Measurements from ENCODE around the gene USP13. TPM values are rescaled to one million over a fixed set of nuclear protein-coding genes. Genes with fewer than 3 reads are reported as not detected.

USP13 gene
- total RNA-seq, 2 experiments from 2014 or later = 12.0 to 12.1 TPM

- intact Hi-C loops (cut with micrococcal nuclease) = loop anchor here (5.0 kb wide), 1 partner anchor 181 kb away; no protein-coding TSS in a partner anchor
- H3K4me3 Mint-ChIP-seq = no peak overlapping the region
- H3K9me3 Mint-ChIP-seq = no peaks in the 10 kb centered on the region
- no peaks in the 10 kb centered on the region for H3K27me3 Mint-ChIP-seq (ENCODE audit: low read depth)
- CTCF ChIA-PET = no interaction called here
- H3K27ac Mint-ChIP-seq = no peak overlapping the region
- H3K36me3 Mint-ChIP-seq (ENCODE audit: low read depth) = no peaks in the 10 kb centered on the region
- no peaks in the 10 kb centered on the region for H3K4me1 Mint-ChIP-seq (ENCODE audit: low read depth)
- no peak for DNase-seq
These were observed 175.9 kb downstream of the USP13 start for GRCh38 chr3:179828738-179829137.

- H3K27me3 Mint-ChIP-seq (ENCODE audit: low read depth) = no peaks in the 10 kb centered on the region
- no peaks in the 10 kb centered on the region for H3K4me1 Mint-ChIP-seq (ENCODE audit: low read depth)
- intact Hi-C loops (cut with micrococcal nuclease) = loop anchor here (5.0 kb wide), 1 partner anchor 182 kb away; no protein-coding TSS in a partner anchor
- H3K9me3 Mint-ChIP-seq = no peaks in the 10 kb centered on the region
- no peak for DNase-seq
- no peak overlapping the region for H3K4me3 Mint-ChIP-seq
- H3K36me3 Mint-ChIP-seq (ENCODE audit: low read depth) = no peaks in the 10 kb centered on the region
- CTCF ChIA-PET = no interaction called here
- H3K27ac Mint-ChIP-seq = no peak overlapping the region
These were observed 176.6 kb downstream of the USP13 start for GRCh38 chr3:179829401-179829800.

- intact Hi-C loops (cut with micrococcal nuclease) = no loop called here
- no peak for DNase-seq
- H3K36me3 Mint-ChIP-seq (ENCODE audit: low read depth) = no peaks in the 10 kb centered on the region
- no peaks in the 10 kb centered on the region for H3K27me3 Mint-ChIP-seq (ENCODE audit: low read depth)
- no peak overlapping the region for H3K27ac Mint-ChIP-seq
- no peaks in the 10 kb centered on the region for H3K9me3 Mint-ChIP-seq
- no peaks in the 10 kb centered on the region for H3K4me1 Mint-ChIP-seq (ENCODE audit: low read depth)
- CTCF ChIA-PET = no interaction called here
- H3K4me3 Mint-ChIP-seq = no peak overlapping the region
These were observed 179.6 kb downstream of the USP13 start for GRCh38 chr3:179832333-179832854.

DNA sequence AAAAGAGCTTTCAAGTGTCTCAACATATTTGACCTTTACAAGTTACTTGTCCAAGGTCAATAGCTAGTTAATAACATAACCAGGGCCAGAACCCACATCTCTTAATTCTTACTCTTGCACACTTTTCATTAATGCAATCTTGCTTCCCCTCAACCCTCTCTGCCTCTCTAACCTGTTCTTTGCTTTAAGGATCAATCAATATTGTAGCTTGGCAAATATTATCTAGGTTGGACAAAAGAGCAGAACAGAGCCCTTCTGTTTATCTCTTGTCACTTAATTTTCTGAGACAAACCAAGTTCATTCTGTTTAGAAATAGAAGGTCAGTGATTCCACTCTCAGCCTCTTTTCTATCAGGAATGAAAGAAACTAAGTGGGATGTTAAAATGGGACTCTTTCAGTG lies 180.5 kb downstream of the USP13 start:
- Mint-ChIP-seq H3K4me1 (ENCODE audit: low read depth) (no peaks in the 10 kb centered on the region), H3K4me3 (no peak overlapping the region), H3K27me3 (ENCODE audit: low read depth) (no peaks in the 10 kb centered on the region), H3K27ac (no peak overlapping the region), H3K9me3 (no peaks in the 10 kb centered on the region), H3K36me3 (ENCODE audit: low read depth) (no peaks in the 10 kb centered on the region)
- no peak for DNase-seq
- CTCF ChIA-PET = no interaction called here
- intact Hi-C loops (cut with micrococcal nuclease) = no loop called here

- Mint-ChIP-seq H3K36me3 (ENCODE audit: low read depth) (no peaks in the 10 kb centered on the region), H3K27me3 (ENCODE audit: low read depth) (peaks cover 2% of the 10 kb centered on the region), H3K4me1 (ENCODE audit: low read depth) (no peaks in the 10 kb centered on the region), H3K4me3 (no peak overlapping the region), H3K9me3 (no peaks in the 10 kb centered on the region), H3K27ac (no peak overlapping the region)
- DNase-seq = no peak
- intact Hi-C loops (cut with micrococcal nuclease) = no loop called here
- CTCF ChIA-PET = interaction anchor here (0.6 kb wide), 2 partner anchors 105 to 445 kb away, joined by 3 read pairs; no protein-coding TSS in a partner anchor
These were observed 184.5 kb downstream of the USP13 start for GRCh38 chr3:179837374-179837773.

Other genes with a start within 250 kb of the USP13 start
- gene GNB4, start 201.6 kb upstream of the USP13 start, total RNA-seq = under 1 TPM; 0.26 to 0.74 TPM
- gene ACTL6A, start 90.1 kb upstream of the USP13 start, total RNA-seq = 10 to 100 TPM; 89.2 to 90.0 TPM
- gene MRPL47, start 48.4 kb upstream of the USP13 start, total RNA-seq = 10 to 100 TPM; 48.8 to 50.4 TPM
- gene NDUFB5, start 48.2 kb upstream of the USP13 start, total RNA-seq = 100 to 1,000 TPM; 148 to 151 TPM